ENCODE measurements around the gene MORN1.

Gene MORN1

GRCh38 chr1:2408859-2409276 is 17.5 kb upstream of the MORN1 start:
- H3K9me3 ChIP-seq (ENCODE audit: insufficient read depth, low read length), result no peaks in the 10 kb centered on the region
- H3K4me3 ChIP-seq (ENCODE audit: low read length), result no peak overlapping the region
- peaks cover 21% of the 10 kb centered on the region for H3K79me2 ChIP-seq (ENCODE audit: low read length)
- no peak overlapping the region for H3K4me2 ChIP-seq (ENCODE audit: low read length)
- H3K27ac ChIP-seq (ENCODE audit: low read length), result no peak overlapping the region
- H3K4me1 ChIP-seq (ENCODE audit: low read length), result peaks cover 8% of the 10 kb centered on the region
- H4K20me1 ChIP-seq (ENCODE audit: insufficient read depth, low read length), result no peaks in the 10 kb centered on the region
- TF ChIP-seq CTCF (IDR thresholded peaks at IDR 0.05; ENCODE audit: low read depth, low read length) (no peak), EZH2phosphoT487 (IDR thresholded peaks at IDR 0.05; ENCODE audit: low read depth) (no peak)
- H3K9ac ChIP-seq (ENCODE audit: low read length), result no peak overlapping the region
- no peak overlapping the region for H2AFZ ChIP-seq (ENCODE audit: low read depth, low read length)
- H3K36me3 ChIP-seq (replicated peaks; ENCODE audit: low read depth, low read length), result peaks cover 13% of the 10 kb centered on the region
- H3K27me3 ChIP-seq (ENCODE audit: low read depth, low read length), result no peaks in the 10 kb centered on the region

GRCh38 chr1:2408456-2408855 is 17.1 kb upstream of the MORN1 start:
- H3K4me2 ChIP-seq (ENCODE audit: low read length), result no peak overlapping the region
- no peak overlapping the region for H3K9ac ChIP-seq (ENCODE audit: low read length)
- no peaks in the 10 kb centered on the region for H3K9me3 ChIP-seq (ENCODE audit: insufficient read depth, low read length)
- H3K27ac ChIP-seq (ENCODE audit: low read length), result no peak overlapping the region
- H3K4me1 ChIP-seq (ENCODE audit: low read length), result peaks cover 4% of the 10 kb centered on the region; the same call in 1 of the 2 replicates
- TF ChIP-seq EZH2phosphoT487 (IDR thresholded peaks at IDR 0.05; ENCODE audit: low read depth) (no peak), CTCF (IDR thresholded peaks at IDR 0.05; ENCODE audit: low read depth, low read length) (no peak)
- peaks cover 17% of the 10 kb centered on the region for H3K79me2 ChIP-seq (ENCODE audit: low read length)
- H3K27me3 ChIP-seq (ENCODE audit: low read depth, low read length), result no peaks in the 10 kb centered on the region
- no peak overlapping the region for H3K4me3 ChIP-seq (ENCODE audit: low read length)
- peaks cover 15% of the 10 kb centered on the region for H3K36me3 ChIP-seq (replicated peaks; ENCODE audit: low read depth, low read length)
- no peak overlapping the region for H2AFZ ChIP-seq (ENCODE audit: low read depth, low read length)
- no peaks in the 10 kb centered on the region for H4K20me1 ChIP-seq (ENCODE audit: insufficient read depth, low read length)

GRCh38 chr1:2407991-2408275 is 16.6 kb upstream of the MORN1 start:
- Histone ChIP-seq H3K4me3 (ENCODE audit: low read length) (no peak overlapping the region), H3K79me2 (ENCODE audit: low read length) (peaks cover 12% of the 10 kb centered on the region), H3K9ac (ENCODE audit: low read length) (no peak overlapping the region), H3K27me3 (ENCODE audit: low read depth, low read length) (no peaks in the 10 kb centered on the region), H3K4me2 (ENCODE audit: low read length) (no peak overlapping the region), H4K20me1 (ENCODE audit: insufficient read depth, low read length) (no peaks in the 10 kb centered on the region), H2AFZ (ENCODE audit: low read depth, low read length) (no peak overlapping the region), H3K27ac (ENCODE audit: low read length) (no peak overlapping the region), H3K9me3 (ENCODE audit: insufficient read depth, low read length) (no peaks in the 10 kb centered on the region), H3K4me1 (ENCODE audit: low read length) (peaks cover 4% of the 10 kb centered on the region; the same call in 1 of the 2 replicates), H3K36me3 (replicated peaks; ENCODE audit: low read depth, low read length) (peaks cover 20% of the 10 kb centered on the region)
- TF ChIP-seq EZH2phosphoT487 (IDR thresholded peaks at IDR 0.05; ENCODE audit: low read depth), result no peak
- TF ChIP-seq CTCF (IDR thresholded peaks at IDR 0.05; ENCODE audit: low read depth, low read length), result no peak

- H3K4me1 ChIP-seq (ENCODE audit: low read length), result peaks cover 4% of the 10 kb centered on the region; the same call in 1 of the 2 replicates
- no peaks in the 10 kb centered on the region for H4K20me1 ChIP-seq (ENCODE audit: insufficient read depth, low read length)
- peaks cover 9% of the 10 kb centered on the region for H3K79me2 ChIP-seq (ENCODE audit: low read length)
- TF ChIP-seq CTCF (IDR thresholded peaks at IDR 0.05; ENCODE audit: low read depth, low read length) (no peak), EZH2phosphoT487 (IDR thresholded peaks at IDR 0.05; ENCODE audit: low read depth) (no peak)
- no peak overlapping the region for H3K4me2 ChIP-seq (ENCODE audit: low read length)
- no peaks in the 10 kb centered on the region for H3K27me3 ChIP-seq (ENCODE audit: low read depth, low read length)
- H3K27ac ChIP-seq (ENCODE audit: low read length), result no peak overlapping the region
- no peak overlapping the region for H3K4me3 ChIP-seq (ENCODE audit: low read length)
- no peak overlapping the region for H3K9ac ChIP-seq (ENCODE audit: low read length)
- H3K36me3 ChIP-seq (replicated peaks; ENCODE audit: low read depth, low read length), result peaks cover 21% of the 10 kb centered on the region
- H2AFZ ChIP-seq (ENCODE audit: low read depth, low read length), result no peak overlapping the region
- no peaks in the 10 kb centered on the region for H3K9me3 ChIP-seq (ENCODE audit: insufficient read depth, low read length)
Measured at GRCh38 chr1:2407166-2407990, 16.0 kb upstream of the MORN1 start.

All from OCI-LY3 (cell line).